Measurements from ENCODE around the gene RTF2. TPM values are rescaled to one million over a fixed set of nuclear protein-coding genes. Genes with fewer than 3 reads are reported as not detected.
"Not testable (repeated sequence)": the region's sequence is repeated elsewhere in the genome, so short reads cannot be mapped to it uniquely, and the experiment has no call there.

RTF2 gene
- total and polyA plus RNA-seq, 2 of the 4 experiments (the other 2 are of a cell fraction): 102 to 109 TPM

GRCh38 chr20:56564526-56564925, 96.1 kb downstream of the RTF2 start:
- not testable (repeated sequence) for H3K36me3 ChIP-seq (ENCODE audit: control insufficient read depth, insufficient read depth, low read length)

More at GRCh38 chr20:56564526-56564925, 96.1 kb downstream of the RTF2 start:
- H4K8ac ChIP-seq (ENCODE audit: low read depth in 2 of 2, low read length in 2 of 2); DNase-seq; CTCF ChIA-PET; H3K4me2 ChIP-seq (ENCODE audit: low read depth, low read length); H4K20me1 ChIP-seq (ENCODE audit: insufficient read depth, low read length); in situ Hi-C loops (cut with MboI; ENCODE audit: low sequenced_read_pairs); H3K4ac ChIP-seq (ENCODE audit: low read depth, low read length); H2BK120ac ChIP-seq (ENCODE audit: low read depth, low read length); H2BK5ac ChIP-seq (ENCODE audit: low read depth, low read length, poor library complexity, severe bottlenecking); H2BK20ac ChIP-seq (ENCODE audit: low read depth, low read length); intact Hi-C loops (cut with micrococcal nuclease); H3K4me1 ChIP-seq (ENCODE audit: control insufficient read depth, insufficient read depth, low read length); H3K79me1 ChIP-seq (ENCODE audit: low read depth in 1 of 2, low read length in 2 of 2); H3K27ac ChIP-seq (ENCODE audit: insufficient read depth, low read length); H4K91ac ChIP-seq (ENCODE audit: insufficient read depth, low read depth, low read length); H2AK5ac ChIP-seq (ENCODE audit: low read depth, low read length); H2BK15ac ChIP-seq (ENCODE audit: low read depth, low read length); H3K9me1 ChIP-seq (ENCODE audit: insufficient read depth, low read length); H2AFZ ChIP-seq (replicated peaks; ENCODE audit: low read length, poor library complexity); POLR2A ChIA-PET (ENCODE audit: unreplicated experiment); H3K18ac ChIP-seq (ENCODE audit: low read depth, low read length); H3K27me3 ChIP-seq (ENCODE audit: control insufficient read depth, insufficient read depth, low read length); ATAC-seq (ENCODE audit: low read depth); H3K9ac ChIP-seq (ENCODE audit: low read depth, low read length); H3K56ac ChIP-seq (ENCODE audit: extremely low read depth, insufficient read depth, low read length); H3K9me3 ChIP-seq (ENCODE audit: control insufficient read depth, insufficient read depth, low read length); H3K4me3 ChIP-seq (ENCODE audit: insufficient read depth, low read depth, low read length); H3K14ac ChIP-seq (replicated peaks; ENCODE audit: low read depth, low read length); H3K23ac ChIP-seq (ENCODE audit: low read depth, low read length); H4K5ac ChIP-seq (ENCODE audit: low read depth, low read length); BruUV-seq (replicated peaks); dilution Hi-C loops (cut with HindIII; ENCODE audit: low sequenced_read_pairs, unreplicated experiment); H2AK9ac ChIP-seq (replicated peaks; ENCODE audit: low read depth, low read length, poor library complexity): not testable (repeated sequence)
- WGBS, 2 experiments (ENCODE audit: extremely low coverage in 2 of 2, insufficient read length in 1 of 2): 82% methylated on average over 3 of the region's 6 CpGs; no CpG with 5 or more reads in 1 of the 2 experiments
